ENCODE measurements around the gene TMEM178B. TPM values are rescaled to one million over a fixed set of nuclear protein-coding genes. Genes with fewer than 3 reads are reported as not detected.
"Not testable (repeated sequence)": the region's sequence is repeated elsewhere in the genome, so short reads cannot be mapped to it uniquely, and the experiment has no call there.

Gene TMEM178B
- total and polyA plus RNA-seq, 9 of the 15 experiments (the other 6 are each of a cell fraction or from before 2014, with no cell fraction given): under 0.01 to 0.03 (median 0.01) TPM; not detected in 5

DNA sequence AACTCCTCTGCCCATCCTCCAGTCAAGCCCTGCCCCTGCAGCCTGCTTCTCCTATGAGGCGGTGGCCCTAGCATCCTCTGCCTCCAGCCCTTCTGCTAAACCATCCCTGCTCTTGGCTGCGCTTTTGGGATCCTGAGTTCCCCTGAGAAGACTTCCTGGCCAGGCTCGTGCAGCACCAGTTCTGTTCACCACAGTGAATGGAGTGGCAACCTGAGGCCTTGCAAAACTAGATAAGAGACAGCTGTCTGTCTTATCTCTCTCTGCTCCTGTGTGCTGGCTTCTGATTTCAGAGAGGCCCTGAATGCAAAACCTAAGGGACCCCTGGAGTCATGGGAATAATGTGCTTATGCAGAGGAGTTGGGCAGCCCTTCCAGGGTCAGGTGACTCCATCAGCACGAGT is 119.2 kb downstream of the TMEM178B start (continued):
- TF ChIP-seq, protein P1, sequence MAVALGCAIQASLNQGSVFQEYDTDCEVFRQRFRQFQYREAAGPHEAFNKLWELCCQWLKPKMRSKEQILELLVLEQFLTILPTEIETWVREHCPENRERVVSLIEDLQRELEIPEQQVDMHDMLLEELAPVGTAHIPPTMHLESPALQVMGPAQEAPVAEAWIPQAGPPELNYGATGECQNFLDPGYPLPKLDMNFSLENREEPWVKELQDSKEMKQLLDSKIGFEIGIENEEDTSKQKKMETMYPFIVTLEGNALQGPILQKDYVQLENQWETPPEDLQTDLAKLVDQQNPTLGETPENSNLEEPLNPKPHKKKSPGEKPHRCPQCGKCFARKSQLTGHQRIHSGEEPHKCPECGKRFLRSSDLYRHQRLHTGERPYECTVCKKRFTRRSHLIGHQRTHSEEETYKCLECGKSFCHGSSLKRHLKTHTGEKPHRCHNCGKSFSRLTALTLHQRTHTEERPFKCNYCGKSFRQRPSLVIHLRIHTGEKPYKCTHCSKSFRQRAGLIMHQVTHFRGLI (CRISPR knock-in tag; IDR thresholded peaks at IDR 0.05): no peak
- no peak for TF ChIP-seq ZNF780A (CRISPR knock-in tag; IDR thresholded peaks at IDR 0.05)
- TF ChIP-seq, protein P2, sequence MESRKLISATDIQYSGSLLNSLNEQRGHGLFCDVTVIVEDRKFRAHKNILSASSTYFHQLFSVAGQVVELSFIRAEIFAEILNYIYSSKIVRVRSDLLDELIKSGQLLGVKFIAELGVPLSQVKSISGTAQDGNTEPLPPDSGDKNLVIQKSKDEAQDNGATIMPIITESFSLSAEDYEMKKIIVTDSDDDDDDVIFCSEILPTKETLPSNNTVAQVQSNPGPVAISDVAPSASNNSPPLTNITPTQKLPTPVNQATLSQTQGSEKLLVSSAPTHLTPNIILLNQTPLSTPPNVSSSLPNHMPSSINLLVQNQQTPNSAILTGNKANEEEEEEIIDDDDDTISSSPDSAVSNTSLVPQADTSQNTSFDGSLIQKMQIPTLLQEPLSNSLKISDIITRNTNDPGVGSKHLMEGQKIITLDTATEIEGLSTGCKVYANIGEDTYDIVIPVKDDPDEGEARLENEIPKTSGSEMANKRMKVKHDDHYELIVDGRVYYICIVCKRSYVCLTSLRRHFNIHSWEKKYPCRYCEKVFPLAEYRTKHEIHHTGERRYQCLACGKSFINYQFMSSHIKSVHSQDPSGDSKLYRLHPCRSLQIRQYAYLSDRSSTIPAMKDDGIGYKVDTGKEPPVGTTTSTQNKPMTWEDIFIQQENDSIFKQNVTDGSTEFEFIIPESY (CRISPR knock-in tag; IDR thresholded peaks at IDR 0.05): no peak
- TF ChIP-seq ADNP (tag; IDR thresholded peaks at IDR 0.05): no peak
- TF ChIP-seq TAL1 (IDR thresholded peaks at IDR 0.05): peak; percentile 80
- TF ChIP-seq RCOR1 (IDR thresholded peaks at IDR 0.05; ENCODE audit: borderline replicate concordance in 1 of 2, low read depth in 2 of 2, low read length in 2 of 2): 0 out of 4 replicates have a peak, but pooled peaks of 1 of the 2 experiments have one; percentile 23
- no peak for TF ChIP-seq POLR2H (tag; IDR thresholded peaks at IDR 0.05; ENCODE audit: low read depth)
- TF ChIP-seq CBX8 (IDR thresholded peaks at IDR 0.05; ENCODE audit: borderline replicate concordance, extremely low read depth, low read depth, low read length, poor library complexity, severe bottlenecking): no peak
- TF ChIP-seq RBM15 (IDR thresholded peaks at IDR 0.05; ENCODE audit: insufficient read depth, low read length): no peak
- TF ChIP-seq ZNF239 (CRISPR knock-in tag; IDR thresholded peaks at IDR 0.05): no peak
- no peak for TF ChIP-seq ATF7 (IDR thresholded peaks at IDR 0.05)
- TF ChIP-seq RBM22 (IDR thresholded peaks at IDR 0.05; ENCODE audit: low read depth, low read length, poor library complexity, severe bottlenecking): no peak

DNA sequence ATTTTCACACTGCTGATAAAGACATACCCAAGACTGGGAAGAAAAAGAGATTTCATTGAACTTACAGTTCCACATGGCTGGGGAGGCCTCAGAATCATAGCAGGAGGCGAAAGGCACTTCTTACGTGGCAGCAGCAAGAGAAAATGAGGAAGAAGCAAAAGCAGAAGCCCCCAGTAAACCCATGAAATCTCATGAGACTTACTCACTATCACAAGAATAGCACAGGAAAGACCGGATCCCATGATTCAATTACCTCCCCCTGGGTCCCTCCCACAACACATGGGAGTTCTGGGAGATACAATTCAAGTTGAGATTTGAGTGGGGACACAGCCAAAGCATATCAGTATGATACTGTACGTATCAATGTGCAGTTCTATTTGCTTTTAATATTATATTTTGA is 121.9 kb downstream of the TMEM178B start:
- ATAC-seq; H3K36me3 ChIP-seq (ENCODE audit: control insufficient read depth, insufficient read depth, low read length); H3K9me1 ChIP-seq (ENCODE audit: control insufficient read depth, insufficient read depth, low read length); DNase-seq (ENCODE audit: extremely low read depth in 1 of 4, low spot score in 3 of 4); H3K9ac ChIP-seq (ENCODE audit: insufficient read depth in 1 of 2, low read depth in 2 of 2, low read length in 2 of 2); H4K20me1 ChIP-seq (replicated peaks; ENCODE audit: control insufficient read depth, insufficient read depth, low read length); H3K27ac ChIP-seq (ENCODE audit: extremely low read depth, low read depth, low read length); POLR2A ChIA-PET; BruUV-seq (replicated peaks); in situ Hi-C loops (cut with MboI); intact Hi-C loops (cut with micrococcal nuclease); H2AFZ ChIP-seq (ENCODE audit: low read depth, low read length); H3K4me1 ChIP-seq (replicated peaks in 1 of 2; ENCODE audit: control insufficient read depth in 2 of 2, insufficient read depth in 2 of 2, low read length in 2 of 2); H3K79me2 ChIP-seq (ENCODE audit: control insufficient read depth, insufficient read depth, low read length); FAIRE-seq; H3K9me3 ChIP-seq (replicated peaks; ENCODE audit: control insufficient read depth, insufficient read depth, low read depth, low read length); H3K4me3 ChIP-seq; H3K4me2 ChIP-seq (ENCODE audit: insufficient read depth, low read length); CTCF ChIA-PET (ENCODE audit: low intra/inter-chr PET ratio): not testable (repeated sequence)
- WGBS (ENCODE audit: insufficient coverage, low coverage, missing lambda C conversion rate): 0% methylated on average over 4 of the region's 4 CpGs
- H3K27me3 ChIP-seq (ENCODE audit: control insufficient read depth in 2 of 2, insufficient read depth in 2 of 2, low read length in 2 of 2): peaks cover 9 to 26% of the 10 kb centered on the region in 2 experiments
